ENCODE measurements around the gene FOXE1. TPM values are rescaled to one million over a fixed set of nuclear protein-coding genes. Genes with fewer than 3 reads are reported as not detected.

The FOXE1 gene
- total RNA-seq, 1 experiment from 2014 or later = 0.82 TPM

DNA sequence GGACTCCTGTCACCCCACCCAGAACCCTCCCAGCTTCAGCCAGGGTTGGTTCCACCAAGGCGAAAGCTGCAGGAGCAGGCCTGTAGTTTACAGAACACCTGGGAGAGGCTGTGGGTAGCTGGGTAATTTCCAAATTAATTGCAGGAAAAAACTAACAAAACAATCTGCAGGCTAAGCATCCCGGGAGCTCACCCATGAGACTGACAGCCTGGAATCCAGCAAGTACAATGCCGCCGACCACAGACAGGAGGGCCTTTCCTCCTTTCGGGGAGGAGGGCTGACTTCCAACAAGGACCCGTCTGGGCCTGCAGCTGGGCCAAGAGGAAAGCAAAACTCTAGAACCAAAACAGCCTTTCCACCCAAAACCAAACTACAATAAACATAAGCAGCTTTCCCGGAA, 10.3 kb downstream of the FOXE1 start:
- H3K27ac ChIP-seq (ENCODE audit: low read length) = no peak overlapping the region
- H3K4me3 ChIP-seq (ENCODE audit: low read depth in 2 of 2, low read length in 2 of 2) = no peak overlapping the region
- no peaks in the 10 kb centered on the region for H3K9me3 ChIP-seq (ENCODE audit: control insufficient read depth, insufficient read depth, low read depth, low read length)
- no peaks in the 10 kb centered on the region for H3K27me3 ChIP-seq (ENCODE audit: control insufficient read depth, insufficient read depth, low read length)
- in situ Hi-C loops (cut with HindIII; ENCODE audit: low pct_unique_long_range_greater_than_20kb, low sequenced_read_pairs) = no loop called here
- no peaks in the 10 kb centered on the region for H3K4me1 ChIP-seq (ENCODE audit: control insufficient read depth, insufficient read depth, low read length)
- H3K36me3 ChIP-seq (ENCODE audit: control insufficient read depth, insufficient read depth, low read length) = no peaks in the 10 kb centered on the region
- TF ChIP-seq TCF7L2 (IDR thresholded peaks at IDR 0.05; ENCODE audit: low read depth, low read length) (no peak), SIN3A (IDR thresholded peaks at IDR 0.05; ENCODE audit: borderline replicate concordance, insufficient read depth, low read depth, low read length) (no peak), POLR2AphosphoS5 (IDR thresholded peaks at IDR 0.05; ENCODE audit: low read depth, low read length) (no peak)
- TF ChIP-seq, protein P1, sequence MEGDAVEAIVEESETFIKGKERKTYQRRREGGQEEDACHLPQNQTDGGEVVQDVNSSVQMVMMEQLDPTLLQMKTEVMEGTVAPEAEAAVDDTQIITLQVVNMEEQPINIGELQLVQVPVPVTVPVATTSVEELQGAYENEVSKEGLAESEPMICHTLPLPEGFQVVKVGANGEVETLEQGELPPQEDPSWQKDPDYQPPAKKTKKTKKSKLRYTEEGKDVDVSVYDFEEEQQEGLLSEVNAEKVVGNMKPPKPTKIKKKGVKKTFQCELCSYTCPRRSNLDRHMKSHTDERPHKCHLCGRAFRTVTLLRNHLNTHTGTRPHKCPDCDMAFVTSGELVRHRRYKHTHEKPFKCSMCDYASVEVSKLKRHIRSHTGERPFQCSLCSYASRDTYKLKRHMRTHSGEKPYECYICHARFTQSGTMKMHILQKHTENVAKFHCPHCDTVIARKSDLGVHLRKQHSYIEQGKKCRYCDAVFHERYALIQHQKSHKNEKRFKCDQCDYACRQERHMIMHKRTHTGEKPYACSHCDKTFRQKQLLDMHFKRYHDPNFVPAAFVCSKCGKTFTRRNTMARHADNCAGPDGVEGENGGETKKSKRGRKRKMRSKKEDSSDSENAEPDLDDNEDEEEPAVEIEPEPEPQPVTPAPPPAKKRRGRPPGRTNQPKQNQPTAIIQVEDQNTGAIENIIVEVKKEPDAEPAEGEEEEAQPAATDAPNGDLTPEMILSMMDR (IDR thresholded peaks at IDR 0.05) = no peak
- TF ChIP-seq, protein P2, sequence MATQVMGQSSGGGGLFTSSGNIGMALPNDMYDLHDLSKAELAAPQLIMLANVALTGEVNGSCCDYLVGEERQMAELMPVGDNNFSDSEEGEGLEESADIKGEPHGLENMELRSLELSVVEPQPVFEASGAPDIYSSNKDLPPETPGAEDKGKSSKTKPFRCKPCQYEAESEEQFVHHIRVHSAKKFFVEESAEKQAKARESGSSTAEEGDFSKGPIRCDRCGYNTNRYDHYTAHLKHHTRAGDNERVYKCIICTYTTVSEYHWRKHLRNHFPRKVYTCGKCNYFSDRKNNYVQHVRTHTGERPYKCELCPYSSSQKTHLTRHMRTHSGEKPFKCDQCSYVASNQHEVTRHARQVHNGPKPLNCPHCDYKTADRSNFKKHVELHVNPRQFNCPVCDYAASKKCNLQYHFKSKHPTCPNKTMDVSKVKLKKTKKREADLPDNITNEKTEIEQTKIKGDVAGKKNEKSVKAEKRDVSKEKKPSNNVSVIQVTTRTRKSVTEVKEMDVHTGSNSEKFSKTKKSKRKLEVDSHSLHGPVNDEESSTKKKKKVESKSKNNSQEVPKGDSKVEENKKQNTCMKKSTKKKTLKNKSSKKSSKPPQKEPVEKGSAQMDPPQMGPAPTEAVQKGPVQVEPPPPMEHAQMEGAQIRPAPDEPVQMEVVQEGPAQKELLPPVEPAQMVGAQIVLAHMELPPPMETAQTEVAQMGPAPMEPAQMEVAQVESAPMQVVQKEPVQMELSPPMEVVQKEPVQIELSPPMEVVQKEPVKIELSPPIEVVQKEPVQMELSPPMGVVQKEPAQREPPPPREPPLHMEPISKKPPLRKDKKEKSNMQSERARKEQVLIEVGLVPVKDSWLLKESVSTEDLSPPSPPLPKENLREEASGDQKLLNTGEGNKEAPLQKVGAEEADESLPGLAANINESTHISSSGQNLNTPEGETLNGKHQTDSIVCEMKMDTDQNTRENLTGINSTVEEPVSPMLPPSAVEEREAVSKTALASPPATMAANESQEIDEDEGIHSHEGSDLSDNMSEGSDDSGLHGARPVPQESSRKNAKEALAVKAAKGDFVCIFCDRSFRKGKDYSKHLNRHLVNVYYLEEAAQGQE (IDR thresholded peaks at IDR 0.05; ENCODE audit: insufficient read depth in 1 of 2, low read depth in 2 of 2, low read length in 1 of 2) = no peak
- intact Hi-C loops (cut with micrococcal nuclease; ENCODE audit: unreplicated experiment) = no loop called here
- ChIA-PET CTCF (no interaction called here), POLR2A (no interaction called here)
- BruUV-seq (replicated peaks) = no TSS peak
- ATAC-seq (no peak), DNase-seq (ENCODE audit: low read depth, low spot score) (no peak)

DNA sequence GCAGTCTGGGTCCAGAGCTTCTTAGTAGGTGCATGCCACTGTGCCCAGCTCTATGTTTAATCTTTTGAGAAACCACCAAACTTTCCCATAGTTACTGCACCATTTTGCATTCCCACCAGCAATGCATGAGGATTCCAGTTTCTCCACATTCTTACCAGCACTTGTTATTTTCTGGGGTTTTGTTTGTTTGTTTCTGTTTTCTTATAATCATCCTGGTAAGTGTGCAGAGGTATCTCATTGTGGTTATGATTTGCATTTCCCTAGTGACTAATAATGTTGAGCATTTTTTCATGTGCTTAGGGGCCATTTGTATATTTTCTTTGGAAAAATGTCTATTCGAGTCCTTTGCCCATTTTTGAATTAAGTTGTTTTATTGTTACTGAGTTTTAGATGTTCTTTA, 11.4 kb downstream of the FOXE1 start:
- BruUV-seq (replicated peaks) = no TSS peak
- CTCF ChIA-PET = no interaction called here
- no peaks in the 10 kb centered on the region for H3K4me1 ChIP-seq (ENCODE audit: control insufficient read depth, insufficient read depth, low read length)
- H3K36me3 ChIP-seq (ENCODE audit: control insufficient read depth, insufficient read depth, low read length) = no peaks in the 10 kb centered on the region
- H3K4me3 ChIP-seq (ENCODE audit: low read depth in 2 of 2, low read length in 2 of 2) = no peak overlapping the region
- DNase-seq (ENCODE audit: low read depth, low spot score) (no peak), ATAC-seq (no peak)
- no peak overlapping the region for H3K27ac ChIP-seq (ENCODE audit: low read length)
- TF ChIP-seq, protein P1 (IDR thresholded peaks at IDR 0.05) = no peak
- in situ Hi-C loops (cut with HindIII; ENCODE audit: low pct_unique_long_range_greater_than_20kb, low sequenced_read_pairs) = no loop called here
- no peaks in the 10 kb centered on the region for H3K9me3 ChIP-seq (ENCODE audit: control insufficient read depth, insufficient read depth, low read depth, low read length)
- intact Hi-C loops (cut with micrococcal nuclease; ENCODE audit: unreplicated experiment) = no loop called here
- no peaks in the 10 kb centered on the region for H3K27me3 ChIP-seq (ENCODE audit: control insufficient read depth, insufficient read depth, low read length)
- POLR2A ChIA-PET = no interaction called here

DNA sequence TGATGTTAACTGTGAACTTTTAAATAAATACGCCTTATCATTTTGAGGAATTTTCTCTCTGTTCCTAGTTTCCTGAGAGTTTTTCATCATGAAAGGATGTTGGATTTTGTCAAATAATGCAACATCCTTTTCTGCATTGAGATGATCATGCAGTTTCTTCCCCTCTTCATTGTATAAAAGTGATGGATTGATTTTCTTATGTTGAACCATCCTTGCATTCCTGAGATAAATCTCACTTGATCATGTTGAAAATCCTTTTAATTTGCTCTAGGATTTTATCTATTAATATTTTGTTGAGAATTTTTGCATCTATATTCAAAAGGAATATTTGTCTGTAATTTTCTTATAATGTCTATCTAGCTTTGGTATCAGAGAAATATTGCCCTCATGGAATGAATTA, 13.3 kb downstream of the FOXE1 start:
- in situ Hi-C loops (cut with HindIII; ENCODE audit: low pct_unique_long_range_greater_than_20kb, low sequenced_read_pairs) = no loop called here
- CTCF ChIA-PET = no interaction called here
- no peaks in the 10 kb centered on the region for H3K36me3 ChIP-seq (ENCODE audit: control insufficient read depth, insufficient read depth, low read length)

More for the DNA sequence above, 13.3 kb downstream of the FOXE1 start:
- Histone ChIP-seq H3K27ac (ENCODE audit: low read length) (no peak overlapping the region), H3K27me3 (ENCODE audit: control insufficient read depth, insufficient read depth, low read length) (no peaks in the 10 kb centered on the region), H3K4me1 (ENCODE audit: control insufficient read depth, insufficient read depth, low read length) (no peaks in the 10 kb centered on the region), H3K9me3 (ENCODE audit: control insufficient read depth, insufficient read depth, low read depth, low read length) (no peaks in the 10 kb centered on the region), H3K4me3 (ENCODE audit: low read depth in 2 of 2, low read length in 2 of 2) (no peak overlapping the region)
- ATAC-seq = no peak
- BruUV-seq (replicated peaks) = no TSS peak
- intact Hi-C loops (cut with micrococcal nuclease; ENCODE audit: unreplicated experiment) = no loop called here
- DNase-seq (ENCODE audit: low read depth, low spot score) = no peak
- TF ChIP-seq, protein P2 (IDR thresholded peaks at IDR 0.05; ENCODE audit: insufficient read depth in 1 of 2, low read depth in 2 of 2, low read length in 1 of 2) = no peak
- TF ChIP-seq SIN3A (IDR thresholded peaks at IDR 0.05; ENCODE audit: borderline replicate concordance, insufficient read depth, low read depth, low read length) (no peak), TCF7L2 (IDR thresholded peaks at IDR 0.05; ENCODE audit: low read depth, low read length) (no peak), POLR2AphosphoS5 (IDR thresholded peaks at IDR 0.05; ENCODE audit: low read depth, low read length) (no peak)
- TF ChIP-seq, protein P1 (IDR thresholded peaks at IDR 0.05) = no peak
- POLR2A ChIA-PET = no interaction called here
